Activated CD4-positive, CD25-positive, alpha-beta regulatory T cell treated with anti-CD3 and anti-CD28 coated beads, Interleukin-2, amount 50 U/mL, for 16 hours (primary cell): Measurements from ENCODE around the gene ZNF700.
"Not testable (repeated sequence)": the region's sequence is repeated elsewhere in the genome, so short reads cannot be mapped to it uniquely, and the experiment has no call there.

Source experiments
- DNase-seq: peaks from one replicate; pipeline ENCODE4 v3.0.0-alpha.2; 2020; ENCODE audit warnings: low read depth, low spot score

Gene ZNF700

DNA sequence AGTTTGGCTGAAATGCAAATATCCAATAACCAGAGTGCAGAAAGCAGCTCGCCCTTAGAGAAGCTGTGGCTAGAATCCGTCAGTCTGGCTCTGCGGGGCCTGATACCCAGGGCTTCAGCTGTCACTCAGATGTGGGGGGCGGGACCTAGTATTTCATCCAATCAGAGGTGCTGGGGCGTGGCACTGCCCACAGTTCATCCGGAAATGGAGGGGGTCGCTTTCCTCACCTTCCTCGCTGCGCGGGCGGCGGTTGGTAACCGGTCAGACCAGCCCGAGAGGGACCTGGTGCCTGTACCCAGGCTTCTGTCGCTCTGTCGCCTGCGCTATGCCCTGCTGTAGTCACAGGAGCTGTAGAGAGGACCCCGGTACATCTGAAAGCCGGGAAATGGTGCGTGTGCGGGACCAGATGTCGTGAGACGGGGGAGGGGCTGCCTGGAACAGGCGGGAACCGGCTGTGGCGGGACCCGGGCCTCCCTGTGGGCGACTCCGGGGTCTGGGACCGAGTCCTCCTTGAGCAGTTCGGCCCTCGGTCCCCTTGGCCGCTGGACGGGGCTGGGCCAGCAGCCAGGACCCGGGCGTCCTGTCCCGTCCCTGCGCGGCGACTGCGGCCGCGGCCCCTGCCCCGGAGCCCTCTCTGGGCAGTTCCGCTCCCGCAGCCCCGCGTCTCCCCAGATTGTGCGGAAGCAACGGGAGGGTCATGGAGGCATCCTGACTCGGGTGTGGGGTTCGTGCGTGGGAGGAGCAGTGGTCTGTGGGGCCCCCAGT, at the start of gene ZNF700:
Gene ZNF700 (plus strand): TSS at position 222 of the 765 bp plus-strand sequence. CDS start 104 bp downstream, at position 326.
- DNase-seq: peak; percentile 86

DNA sequence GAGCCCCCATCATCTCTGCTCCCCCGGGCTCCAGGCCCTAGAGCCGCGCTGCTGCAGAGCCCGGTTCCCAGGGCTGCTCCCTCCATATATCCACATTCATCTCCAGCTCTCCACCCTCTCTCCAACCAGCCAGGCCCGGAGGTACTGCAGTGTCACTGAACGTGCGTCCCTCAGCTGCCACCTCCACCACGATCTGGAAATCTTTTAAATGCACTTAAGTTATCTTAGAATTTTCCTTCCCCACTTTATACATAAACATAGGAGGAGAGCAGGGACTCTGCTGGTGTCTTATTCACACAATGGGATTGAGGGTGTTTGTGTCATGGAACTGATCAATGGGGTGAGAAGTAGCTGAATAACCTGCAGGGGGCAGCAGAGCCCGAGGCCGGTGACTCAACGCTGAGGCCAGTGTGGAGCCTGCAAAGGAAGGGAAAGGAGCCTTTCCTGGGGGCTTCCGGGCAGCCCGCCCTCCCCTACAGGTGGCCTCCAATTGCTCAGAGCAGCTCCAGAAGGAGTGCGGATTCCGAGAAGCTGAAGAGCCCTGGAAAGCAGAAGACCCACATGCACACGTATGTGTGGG, 45.1 kb upstream of the ZNF700 start:
- peak; percentile 16 for DNase-seq

DNA sequence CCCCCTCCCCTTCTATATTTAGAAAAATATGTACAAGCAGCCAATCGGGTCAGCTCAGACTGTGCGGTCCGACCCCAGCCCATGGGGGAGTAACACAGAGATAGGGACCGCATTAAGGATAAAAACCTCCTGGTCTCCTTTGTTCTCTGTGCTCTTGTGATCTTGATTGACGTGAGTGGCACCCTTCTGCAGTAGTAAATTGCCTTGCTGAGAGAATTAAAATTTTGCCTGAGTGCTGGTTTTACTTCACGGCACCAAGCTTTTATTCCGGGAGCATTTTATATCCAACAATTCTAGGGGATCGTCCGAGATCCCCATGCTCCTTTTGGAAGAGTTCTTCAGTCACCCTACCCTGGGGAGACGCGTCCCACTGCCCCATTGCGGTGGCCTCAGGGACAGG, 44.3 kb upstream of the ZNF700 start:
- DNase-seq: no peak

DNA sequence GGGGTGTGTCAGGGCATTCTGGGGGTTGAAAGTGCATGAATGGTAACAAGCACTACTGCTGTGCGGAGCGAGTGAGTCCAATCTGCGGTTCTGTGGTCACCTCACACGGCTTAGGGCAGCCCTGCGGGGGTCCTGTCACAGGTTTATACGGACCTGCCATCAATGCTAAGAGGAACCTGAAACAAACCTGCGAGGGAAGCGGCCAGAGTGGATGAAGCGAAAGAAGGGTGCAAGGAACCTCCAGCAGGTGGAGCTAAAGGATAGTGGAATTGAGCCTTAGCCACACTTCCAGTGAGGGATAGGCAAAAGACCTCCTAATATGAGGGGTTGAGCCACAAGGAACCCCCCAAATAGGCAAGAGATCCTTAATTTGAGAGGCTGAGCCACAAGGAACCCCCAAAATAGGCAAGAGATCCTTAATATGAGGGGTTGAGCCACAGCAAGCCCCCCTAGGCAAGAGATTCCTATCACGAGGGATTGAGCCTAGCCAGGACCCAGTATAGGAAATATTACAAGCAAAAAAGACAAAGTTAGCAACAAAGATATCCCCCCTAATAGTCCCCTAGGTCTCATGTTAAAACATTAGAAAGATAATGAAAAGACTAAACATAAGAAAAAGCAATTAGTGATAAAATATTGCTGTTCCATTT, 43.6 kb upstream of the ZNF700 start:
- peak; percentile 10 for DNase-seq

DNA sequence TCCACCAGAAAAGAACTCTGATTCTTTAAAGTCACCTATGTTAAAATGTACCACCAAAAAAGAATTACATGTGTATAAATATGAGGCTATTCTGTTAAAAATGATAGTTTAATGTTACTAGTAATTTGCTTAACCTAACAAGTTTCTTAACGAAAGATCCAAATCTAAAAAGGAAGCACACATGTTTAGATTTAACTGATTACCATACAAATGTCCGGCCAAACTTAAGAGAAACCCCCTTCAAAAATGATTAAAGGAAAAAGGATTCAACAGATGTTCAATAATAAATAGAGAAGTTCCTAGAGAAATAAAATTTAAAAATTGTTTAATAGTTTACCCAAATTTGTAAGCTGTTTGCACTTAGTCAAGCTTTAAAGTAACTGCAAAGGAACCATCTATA, 42.3 kb upstream of the ZNF700 start:
- no peak for DNase-seq

DNA sequence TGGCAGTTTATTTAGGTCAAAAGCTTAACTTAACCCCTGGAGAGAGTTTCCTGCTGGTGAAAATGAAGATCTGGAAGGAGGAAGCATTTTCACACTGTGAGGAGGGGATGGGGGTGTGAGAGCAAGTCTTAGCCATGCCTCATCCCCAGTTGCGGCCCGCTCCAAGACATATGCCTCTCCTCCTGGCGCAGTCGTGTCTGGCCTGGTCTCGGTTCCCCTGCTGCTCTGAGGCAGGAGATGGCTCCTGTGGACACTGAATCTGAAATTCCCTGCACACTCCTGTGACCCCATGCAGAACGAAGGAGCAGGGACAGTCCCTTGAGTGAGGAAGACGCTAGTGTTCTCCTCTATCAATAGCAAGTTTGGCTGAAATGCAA, 37.7 kb upstream of the ZNF700 start:
- no peak for DNase-seq

DNA sequence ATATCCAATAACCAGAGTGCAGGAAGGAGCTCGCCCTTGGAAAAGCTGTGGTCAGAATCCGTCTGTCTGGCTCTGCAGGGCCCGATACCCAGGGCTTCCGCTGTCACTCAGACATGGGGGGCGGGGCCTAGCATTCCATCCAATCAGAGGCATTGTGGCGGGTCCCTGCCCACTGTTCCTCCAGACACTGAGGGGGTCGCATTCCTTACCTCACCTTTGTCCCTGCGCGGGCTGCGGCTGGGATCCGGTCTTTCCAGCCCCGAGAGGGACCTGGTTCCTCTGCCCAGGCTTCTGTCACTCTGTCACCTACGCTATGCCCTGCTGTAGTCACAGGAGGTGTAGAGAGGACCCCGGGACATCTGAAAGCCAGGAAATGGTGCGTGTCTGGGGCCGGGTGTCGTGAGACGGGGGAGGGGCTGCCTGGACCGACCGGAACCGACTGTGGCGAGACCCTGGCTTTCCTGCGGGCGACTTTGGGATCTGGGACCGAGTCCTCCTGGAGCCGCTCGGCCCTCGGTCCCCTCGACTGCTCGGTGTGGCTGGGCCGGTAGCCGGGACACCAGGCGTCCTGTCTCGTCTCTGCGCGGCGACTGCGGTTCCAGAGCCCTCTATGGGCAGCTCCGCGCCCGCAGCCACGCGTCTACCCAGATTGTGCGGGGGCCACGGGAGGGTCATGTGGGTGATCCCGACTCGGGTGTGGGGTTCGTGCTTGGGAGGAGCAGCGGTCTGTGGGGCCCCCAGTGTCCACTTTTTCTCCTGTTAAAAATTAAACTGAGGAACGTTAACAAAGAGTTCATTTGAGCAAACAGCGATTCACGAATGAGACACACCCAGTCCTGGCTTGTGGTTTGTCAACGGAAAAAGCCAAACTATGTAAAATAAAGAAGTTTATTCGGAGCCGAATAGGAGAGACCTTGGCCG, 37.0 kb upstream of the ZNF700 start, which contains the start of gene ZNF69:
Gene ZNF69 (plus strand): TSS at position 172 of the 921 bp plus-strand sequence. CDS start 142 bp downstream, at position 314.
- DNase-seq: peak; percentile 2

DNA sequence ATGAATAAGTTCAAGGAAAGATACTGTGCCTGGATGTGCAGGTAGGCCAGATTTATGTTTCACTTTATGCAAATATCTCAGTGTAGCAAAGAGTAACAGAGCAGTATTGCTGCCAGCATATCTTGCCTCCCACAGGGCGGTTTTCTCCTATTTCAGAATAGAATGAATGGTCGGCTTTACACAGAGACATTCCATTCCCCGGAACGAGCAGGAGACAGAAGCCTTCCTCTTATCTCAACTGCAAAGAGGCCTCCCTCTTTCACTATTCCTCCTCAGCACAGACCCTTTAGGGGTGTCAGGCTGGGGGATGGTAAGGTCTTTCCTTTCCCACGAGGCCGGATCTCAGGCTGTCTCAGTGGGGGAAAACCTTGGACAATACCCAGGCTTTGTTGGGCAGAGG, 35.0 kb upstream of the ZNF700 start:
- DNase-seq: not testable (repeated sequence)

DNA sequence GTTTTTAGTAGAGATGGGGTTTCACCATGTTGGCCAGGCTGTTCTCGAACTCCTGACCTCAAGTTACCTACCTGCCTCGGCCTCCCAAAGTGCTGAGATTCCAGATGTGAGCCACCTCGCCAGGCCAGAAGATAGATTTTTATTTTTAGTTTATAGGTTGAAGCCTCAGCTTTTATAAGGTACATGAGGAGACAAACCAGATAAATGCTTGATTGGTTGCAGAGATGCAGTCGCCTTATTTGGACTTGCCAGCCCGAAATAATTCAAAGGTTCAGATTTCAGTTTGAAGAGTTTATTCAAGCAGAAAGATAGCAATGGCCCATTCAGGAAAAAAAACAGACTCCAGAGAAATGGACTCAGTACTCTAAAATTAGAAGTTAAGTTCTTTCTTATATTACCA, 34.3 kb upstream of the ZNF700 start:
- no peak for DNase-seq

DNA sequence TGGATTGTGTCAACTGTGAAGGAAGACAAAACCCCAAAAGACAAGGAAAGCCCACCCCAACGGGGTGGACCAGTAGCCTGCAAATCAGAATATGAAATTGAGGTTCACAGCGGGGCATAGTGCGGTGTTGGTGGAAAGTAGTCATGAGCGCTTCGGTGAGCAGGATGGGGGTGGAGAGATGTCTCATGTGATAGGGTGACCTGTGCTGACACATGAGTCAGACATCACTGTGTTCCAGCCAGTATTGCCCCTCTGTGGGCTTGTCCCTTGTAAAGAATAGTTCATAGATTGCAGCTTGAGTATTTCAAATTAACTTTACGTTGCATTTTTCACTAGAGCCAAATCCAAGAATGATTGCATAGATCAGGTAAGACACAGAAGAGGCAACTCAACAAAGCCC, 30.1 kb upstream of the ZNF700 start:
- DNase-seq: no peak

DNA sequence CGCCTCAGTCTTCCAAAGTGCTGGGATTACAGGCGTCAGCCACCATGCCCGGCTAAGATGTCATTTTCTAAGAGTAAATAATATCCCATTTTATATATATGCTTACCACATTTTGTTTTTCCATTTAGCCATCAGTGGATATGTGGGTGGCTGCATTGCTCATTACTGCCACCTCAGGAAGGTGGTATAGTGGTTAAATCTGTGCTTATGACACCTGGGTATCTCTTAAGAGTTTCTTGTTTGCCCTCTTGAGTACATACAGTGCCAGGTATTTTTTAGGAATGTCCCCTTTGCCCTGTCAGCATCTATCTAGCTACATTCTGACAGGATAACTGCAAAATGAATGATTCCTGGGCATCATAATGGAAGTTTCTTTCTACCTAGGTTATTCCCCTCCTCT, 22.7 kb upstream of the ZNF700 start:
- no peak for DNase-seq

DNA sequence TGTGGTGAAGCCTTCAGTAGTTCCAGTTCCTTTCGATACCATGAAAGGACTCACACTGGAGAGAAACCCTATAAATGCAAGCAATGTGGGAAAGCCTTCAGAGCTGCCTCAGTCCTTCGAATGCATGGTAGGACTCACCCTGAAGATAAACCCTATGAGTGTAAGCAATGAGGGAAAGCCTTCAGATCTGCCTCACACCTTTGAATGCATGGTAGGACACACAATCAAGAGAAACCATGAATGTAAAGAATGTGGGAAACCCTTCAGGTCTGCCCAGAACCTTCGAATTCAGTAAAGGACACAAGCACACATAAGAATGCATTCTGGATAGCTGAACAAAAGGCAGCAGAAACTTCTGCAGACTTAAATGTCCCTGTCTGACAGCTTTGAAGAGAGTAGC, 19.0 kb upstream of the ZNF700 start:
- DNase-seq: no peak

DNA sequence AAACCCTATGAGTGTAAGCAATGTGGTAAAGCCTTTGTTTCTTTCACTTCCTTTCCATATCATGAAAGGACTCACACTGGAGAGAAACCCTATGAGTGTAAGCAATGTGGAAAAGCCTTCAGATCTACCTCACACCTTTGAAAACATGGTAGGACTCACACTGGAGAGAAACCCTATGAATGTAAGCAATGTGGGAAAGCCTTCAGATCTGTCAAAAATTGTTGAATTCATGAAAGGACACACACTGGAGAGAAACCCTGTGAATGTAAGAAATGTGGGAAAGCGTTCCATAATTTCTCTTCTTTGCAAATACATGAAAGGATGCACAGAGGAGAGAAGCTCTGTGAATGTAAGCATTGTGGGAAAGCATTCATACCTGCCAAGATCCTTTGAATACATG, 13.0 kb upstream of the ZNF700 start:
- DNase-seq: not testable (repeated sequence)

DNA sequence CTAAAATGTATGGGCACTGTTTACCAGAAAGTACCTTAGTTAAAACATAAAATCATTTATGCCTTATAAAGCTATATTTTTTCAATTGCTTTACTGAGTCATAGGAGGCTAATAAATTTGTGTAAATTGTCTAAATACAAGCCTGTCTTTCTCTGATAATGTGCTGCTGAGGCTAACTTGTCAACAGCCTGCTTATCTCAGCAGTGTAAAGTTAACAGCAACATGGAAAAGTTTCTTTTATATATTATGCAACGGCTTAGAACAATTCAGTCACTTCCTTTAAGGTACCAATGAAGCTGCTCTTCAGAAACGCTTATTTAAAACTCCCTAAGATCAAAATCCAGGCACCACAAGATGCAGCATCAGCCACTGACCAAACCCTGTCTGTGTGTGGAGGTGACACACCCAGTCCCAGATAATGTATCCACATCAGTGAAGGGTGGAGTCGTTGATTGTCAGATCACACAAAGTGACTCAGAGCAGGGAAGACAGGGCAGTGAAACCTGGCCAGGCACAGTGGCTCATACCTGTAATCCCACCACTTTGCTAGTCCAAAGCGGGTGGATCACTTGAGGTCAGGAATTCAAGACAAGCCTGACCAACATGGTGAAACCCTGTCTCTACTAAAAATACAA, 10.4 kb upstream of the ZNF700 start:
- not testable (repeated sequence) for DNase-seq

DNA sequence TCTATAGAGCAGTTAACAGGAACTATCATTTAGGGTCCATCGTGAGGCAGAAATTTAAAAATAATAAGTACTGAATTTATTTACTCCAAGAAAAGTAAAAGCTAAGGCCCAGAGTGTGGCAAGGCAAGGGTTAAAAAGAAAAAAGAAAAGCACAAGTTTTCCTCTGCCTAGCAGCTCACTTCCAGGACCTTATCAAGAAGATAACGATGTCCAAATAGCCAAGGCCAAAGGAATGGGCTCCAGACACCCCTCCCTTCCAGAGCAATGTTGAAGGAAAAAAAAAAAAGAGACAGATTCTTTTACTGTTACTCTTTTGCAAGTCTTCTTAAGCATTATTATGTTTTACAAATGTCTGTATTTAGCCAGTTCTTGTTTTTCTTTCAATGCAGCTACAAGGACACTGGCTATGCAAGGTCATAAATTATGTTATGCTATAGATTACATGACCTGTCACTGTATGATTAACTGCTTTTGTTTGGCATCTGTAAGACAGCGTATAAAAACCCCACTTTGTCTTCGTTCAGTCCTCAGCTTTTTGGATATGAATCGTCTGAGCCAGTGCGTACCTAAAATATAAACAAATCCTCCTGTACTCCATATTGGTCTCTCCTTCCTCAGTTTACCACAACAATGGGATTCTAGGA, 2.9 kb upstream of the ZNF700 start:
- no peak for DNase-seq

DNA sequence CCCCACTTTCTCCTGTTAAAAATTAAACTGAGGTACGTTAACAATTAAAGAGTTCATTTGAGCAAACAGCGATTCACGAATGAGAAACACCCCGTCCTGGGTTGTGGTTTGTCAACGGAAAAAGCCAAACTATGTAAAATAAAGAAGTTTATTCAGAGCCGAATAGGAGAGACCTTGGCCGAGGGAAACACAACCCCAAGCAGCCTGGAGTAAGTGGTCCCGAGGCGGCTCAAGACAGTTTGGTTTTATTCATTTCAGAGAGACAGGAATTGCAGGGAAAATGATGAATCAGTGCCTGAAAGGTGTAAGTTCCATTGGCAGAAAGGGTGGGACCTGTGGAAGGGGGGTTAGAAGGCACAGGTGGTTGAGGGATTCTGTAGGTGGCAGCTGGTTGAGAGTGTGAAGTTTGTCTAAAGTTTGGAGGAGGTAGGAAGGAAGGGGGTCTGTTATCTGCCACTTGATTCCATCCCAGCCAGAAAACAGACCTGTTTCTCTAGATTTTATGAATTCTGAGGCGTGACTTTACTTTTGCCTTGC, 812 bp downstream of the ZNF700 start:
- not testable (repeated sequence) for DNase-seq

DNA sequence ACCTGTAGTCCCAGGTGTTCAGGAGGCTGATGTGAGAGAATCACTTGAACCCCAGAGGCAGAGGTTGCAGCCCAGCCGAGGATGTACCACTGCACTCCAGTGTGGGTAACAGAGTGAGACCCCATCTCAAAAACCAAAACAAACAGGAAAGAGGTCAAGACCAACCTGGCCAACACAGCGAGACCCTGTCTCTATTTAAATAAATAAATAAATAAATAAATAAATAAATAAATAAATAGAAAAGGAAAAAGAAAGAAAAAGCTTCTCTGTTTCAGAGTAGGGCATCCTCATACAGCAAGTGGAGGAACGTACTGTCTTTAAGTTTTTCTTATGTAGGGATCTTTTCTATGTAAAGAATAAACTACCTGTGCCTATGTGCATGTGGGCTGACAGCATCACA, 2.3 kb downstream of the ZNF700 start:
- no peak for DNase-seq

DNA sequence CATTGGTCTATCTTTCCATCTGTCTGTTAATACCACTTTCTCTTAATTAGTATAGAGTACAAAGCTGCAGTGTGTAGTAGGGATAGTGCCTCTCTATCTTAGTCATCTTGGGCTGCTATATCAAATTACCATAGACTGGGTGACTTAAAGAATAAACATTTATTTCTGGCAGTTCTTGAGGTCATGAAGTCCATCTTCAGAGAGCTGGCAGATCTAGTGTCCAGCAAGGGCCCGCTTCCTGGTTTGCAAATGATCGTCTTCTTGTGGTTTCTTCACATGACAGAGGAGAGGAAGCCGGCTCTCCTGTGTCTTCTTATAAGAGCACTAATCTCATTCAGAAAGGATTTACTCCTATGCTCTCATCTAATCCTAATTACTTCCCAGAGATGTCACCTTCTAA, 6.1 kb downstream of the ZNF700 start:
- no peak for DNase-seq

DNA sequence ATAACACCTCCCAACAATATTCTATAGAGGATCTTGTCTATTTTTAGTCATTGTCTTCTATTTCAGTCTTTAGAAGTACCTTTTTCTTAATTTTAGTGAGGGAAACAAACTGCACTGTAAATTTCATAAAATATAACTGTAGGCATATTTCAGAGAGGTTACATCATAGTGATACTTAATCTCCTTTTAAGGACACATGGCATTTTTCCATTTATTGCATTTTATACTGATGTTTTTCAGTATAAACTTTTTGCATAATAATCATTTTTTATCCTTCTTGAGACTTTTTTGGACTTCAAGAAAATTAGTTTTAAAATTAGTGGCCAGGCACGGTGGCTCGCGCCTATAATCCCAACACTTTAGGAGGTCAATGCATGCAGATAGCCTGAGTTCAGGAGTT, 6.6 kb downstream of the ZNF700 start:
- no peak for DNase-seq

DNA sequence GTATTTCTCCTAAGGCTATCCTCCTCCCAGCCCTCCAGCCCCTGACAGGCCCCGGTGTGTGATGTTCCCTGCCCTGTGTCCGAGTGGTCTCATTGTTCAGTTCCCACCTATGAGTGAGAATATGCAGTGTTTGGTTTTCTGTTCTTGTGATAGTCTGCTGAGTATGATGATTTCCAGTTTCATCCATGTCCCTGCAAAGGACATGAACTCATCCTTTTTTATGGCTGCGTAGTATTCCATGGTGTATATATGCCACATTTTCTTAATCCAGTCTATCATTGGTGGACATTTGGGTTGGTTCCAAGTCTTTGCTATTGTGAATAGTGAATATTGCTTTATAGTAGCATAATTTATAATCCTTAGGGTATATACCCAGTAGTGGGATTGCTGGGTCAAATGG, 10.9 kb downstream of the ZNF700 start:
- DNase-seq: not testable (repeated sequence)
